Pancreas (tissue), 10 donors: ENCODE measurements around the gene SAMD15. TPM values are rescaled to one million over a fixed set of nuclear protein-coding genes. Genes with fewer than 3 reads are reported as not detected.
A peak's percentile ranks its signal among the peaks of the same experiment; 100 is the strongest.
"Not testable (repeated sequence)": the region's sequence is repeated elsewhere in the genome, so short reads cannot be mapped to it uniquely, and the experiment has no call there.

Experiments
- ATAC-seq, 4 donors: fragments of 200-7000 bp; cut with Tn5 transposase; one replicate each; pipeline versions ENCODE4 v1.8.0 to v1.9.1; 2020; ENCODE audit warnings: mild to moderate bottlenecking in 4 of 4, moderate library complexity in 4 of 4
- DNase-seq, 6 donors: peaks; one replicate each; pipeline ENCODE4 v3.0.0-alpha.2; 2020
- FAIRE-seq: peaks from 2 replicates; lab custom pipeline; 2012; peaks lifted over from hg19 to GRCh38; lab: Jason Lieb, UNC
- H3K27ac ChIP-seq, 4 donors: fragments of 200-600 bp; sonication (generic); 1 replicate in 3 of 4; 2 replicates in 1 of 4; pipeline versions ENCODE4 v1.5.0 to v1.8.0; 2020
- H3K27me3 ChIP-seq, 4 donors: fragments of 200-600 bp; one replicate each; pipeline ENCODE4 v1.8.0; 2021
- H3K36me3 ChIP-seq, 3 donors: fragments of 200-600 bp; sonication (generic) in 1 of 3; one replicate each; pipeline versions ENCODE4 v1.5.0 to v1.8.0; 2020 to 2021
- H3K4me1 ChIP-seq, 3 donors: fragments of 200-600 bp; one replicate each; pipeline ENCODE4 v1.8.0; 2021
- H3K4me3 ChIP-seq, 4 donors: fragments of 200-600 bp; sonication (generic) in 2 of 4; one replicate each; pipeline versions ENCODE4 v1.5.0 to v1.8.0; 2020 to 2021
- H3K9me3 ChIP-seq, 4 donors: fragments of 200-600 bp; one replicate each; pipeline ENCODE4 v1.8.0; 2021
- WGBS, 2 donors: extraction: QIAGEN DNeasy Blood & Tissue Kit; methylation state at CpG; one replicate each; pipeline ENCODE4 v1.1.7; 2013; 5-methylcytosine and 5-hydroxymethylcytosine counted together
- intact Hi-C, 3 donors: fragments of 100-400 bp; cut with DNase I; formaldehyde crosslinking; loops; one replicate each; pipeline versions ENCODE4 v1.11.1 to v1.14.2; 2022
- polyA plus RNA-seq, 2 donors: library from polyadenylated mRNA; stranded (reverse); fragments of 200-250 nt; gene quantifications; one replicate each; pipeline ENCODE4 v1.2.3, GENCODE V29; 2013
- total RNA-seq, 6 donors: library from RNA; stranded (reverse); fragmentation: NEBNext Ultra II Directional in 4 of 6; extraction: Animal tissue kit (Norgen Biotek cat#: 25700) in 4 of 6; gene quantifications; one replicate each; pipeline versions ENCODE4 v1.2.1 to v1.2.4, GENCODE V29; 2021 to 2023
- TF ChIP-seq, protein P1 (sequence below), 4 donors: fragments of 200-600 bp; sonication (generic) in 3 of 4; IDR thresholded peaks; one replicate each; pipeline versions ENCODE4 v1.5.0 to v1.8.0; 2021; ENCODE audit warnings: antibody characterized with exemption in 4 of 4
- donor health status: healthy with polysubstance abuse.
- donor health status: DM: no; HTN: no; CAD: no; lungs with moderate emphysema.
- donor health status: DM: no; HTN: no; CAD: no.
- donor health status: control.
- donor health status: control.
- donor health status: Bipolar disorder and iron deficiency.
- donor health status: DM: yes; HTN: yes; CAD: no.
- donor health status: DM: no; HTN: no; CAD: no.
- donor health status: DM: no; HTN: no; CAD: no.
- donor health status: DM: yes; HTN: yes; CAD: no.

Gene SAMD15
- total and polyA plus RNA-seq, 8 donors: 0.28 to 1.5 (median 0.92) TPM

- intact Hi-C loops: no loop called here
- FAIRE-seq: no peak
- H3K4me1 ChIP-seq: no peaks in the 10 kb centered on the region
- TF ChIP-seq, protein P1, sequence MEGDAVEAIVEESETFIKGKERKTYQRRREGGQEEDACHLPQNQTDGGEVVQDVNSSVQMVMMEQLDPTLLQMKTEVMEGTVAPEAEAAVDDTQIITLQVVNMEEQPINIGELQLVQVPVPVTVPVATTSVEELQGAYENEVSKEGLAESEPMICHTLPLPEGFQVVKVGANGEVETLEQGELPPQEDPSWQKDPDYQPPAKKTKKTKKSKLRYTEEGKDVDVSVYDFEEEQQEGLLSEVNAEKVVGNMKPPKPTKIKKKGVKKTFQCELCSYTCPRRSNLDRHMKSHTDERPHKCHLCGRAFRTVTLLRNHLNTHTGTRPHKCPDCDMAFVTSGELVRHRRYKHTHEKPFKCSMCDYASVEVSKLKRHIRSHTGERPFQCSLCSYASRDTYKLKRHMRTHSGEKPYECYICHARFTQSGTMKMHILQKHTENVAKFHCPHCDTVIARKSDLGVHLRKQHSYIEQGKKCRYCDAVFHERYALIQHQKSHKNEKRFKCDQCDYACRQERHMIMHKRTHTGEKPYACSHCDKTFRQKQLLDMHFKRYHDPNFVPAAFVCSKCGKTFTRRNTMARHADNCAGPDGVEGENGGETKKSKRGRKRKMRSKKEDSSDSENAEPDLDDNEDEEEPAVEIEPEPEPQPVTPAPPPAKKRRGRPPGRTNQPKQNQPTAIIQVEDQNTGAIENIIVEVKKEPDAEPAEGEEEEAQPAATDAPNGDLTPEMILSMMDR (IDR thresholded peaks at IDR 0.05): no peak
- DNase-seq: no peak
- H3K9me3 ChIP-seq: no peaks in the 10 kb centered on the region
- H3K4me3 ChIP-seq: no peak overlapping the region
- no peaks in the 10 kb centered on the region for H3K36me3 ChIP-seq
- peak in 1 of 4 donors; percentile 38 for ATAC-seq
- H3K27me3 ChIP-seq: no peaks in the 10 kb centered on the region
- no peak overlapping the region for H3K27ac ChIP-seq
- 87 to 89% methylated on average over 2 of the region's 2 CpGs for WGBS, 2 donors
Measured at GRCh38 chr14:77407158-77407557, 30.0 kb downstream of the SAMD15 start.

GRCh38 chr14:77409131-77409533 lies 32.0 kb downstream of the SAMD15 start:
- Histone ChIP-seq H3K4me1 (no peaks in the 10 kb centered on the region), H3K27me3 (no peaks in the 10 kb centered on the region), H3K9me3 (no peaks in the 10 kb centered on the region), H3K36me3 (no peaks in the 10 kb centered on the region), H3K27ac (no peak overlapping the region), H3K4me3 (no peak overlapping the region)
- WGBS, 2 donors: 46 to 47% methylated on average over 3 of the region's 3 CpGs
- FAIRE-seq (no peak), DNase-seq (no peak), ATAC-seq (no peak)
- intact Hi-C loops: no loop called here
- TF ChIP-seq, protein P1 (IDR thresholded peaks at IDR 0.05): no peak

DNA sequence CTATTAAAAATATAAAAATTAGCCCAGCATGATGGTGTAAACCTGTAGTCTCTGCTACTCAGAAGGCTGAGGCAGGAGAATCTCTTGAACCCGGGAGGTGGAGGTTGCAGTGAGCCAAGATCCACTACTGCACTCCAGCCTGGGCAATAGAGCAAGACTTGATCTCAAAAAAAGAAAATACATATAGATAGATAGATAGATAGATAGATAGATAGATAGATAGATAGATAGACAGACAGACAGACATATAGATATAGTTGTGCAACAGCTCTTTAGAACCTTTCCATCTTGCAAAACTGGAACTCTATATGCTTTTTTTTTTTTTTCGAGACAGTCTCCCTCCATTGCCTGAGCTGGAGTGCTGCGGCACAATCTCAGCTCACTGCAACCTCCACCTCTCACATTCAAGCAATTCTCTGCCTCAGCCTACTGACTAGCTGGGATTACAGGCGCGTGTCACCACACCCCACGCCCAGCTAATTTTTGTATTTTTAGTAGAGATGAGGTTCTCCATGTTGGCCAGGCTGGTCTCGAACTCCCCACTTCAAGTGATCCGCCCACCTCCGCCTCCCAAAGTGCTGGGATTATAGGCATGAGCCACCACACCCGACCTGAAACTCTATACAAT lies 38.3 kb downstream of the SAMD15 start:
- H3K27ac ChIP-seq, H3K4me1 ChIP-seq, DNase-seq, H3K4me3 ChIP-seq, H3K27me3 ChIP-seq, H3K9me3 ChIP-seq, ATAC-seq, H3K36me3 ChIP-seq, FAIRE-seq, intact Hi-C loops: not testable (repeated sequence)
- WGBS, 2 donors: 91 to 92% methylated on average over 10 of the region's 10 CpGs

DNA sequence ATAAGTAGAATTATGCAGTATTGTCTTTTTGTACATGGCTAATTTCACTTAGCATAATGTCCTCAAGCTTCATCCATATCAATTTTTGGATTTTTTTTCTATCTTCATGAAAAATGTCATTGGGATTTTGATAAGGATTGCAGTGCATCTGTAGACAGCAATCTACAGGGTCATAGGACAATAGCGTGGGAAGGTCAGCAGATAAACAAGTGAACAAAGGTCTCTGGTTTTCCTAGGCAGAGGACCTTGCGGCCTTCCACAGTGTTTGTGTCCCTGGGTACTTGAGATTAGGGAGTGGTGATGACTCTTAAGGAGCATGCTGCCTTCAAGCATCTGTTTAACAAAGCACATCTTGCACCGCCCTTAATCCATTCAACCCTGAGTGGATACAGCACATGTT lies 38.9 kb downstream of the SAMD15 start:
- H3K4me1 ChIP-seq, intact Hi-C loops, FAIRE-seq, ATAC-seq, H3K27ac ChIP-seq, H3K36me3 ChIP-seq, H3K4me3 ChIP-seq, DNase-seq, H3K9me3 ChIP-seq, H3K27me3 ChIP-seq: not testable (repeated sequence)
- WGBS, 2 donors: 70 to 82% methylated on average over 2 of the region's 3 CpGs

DNA sequence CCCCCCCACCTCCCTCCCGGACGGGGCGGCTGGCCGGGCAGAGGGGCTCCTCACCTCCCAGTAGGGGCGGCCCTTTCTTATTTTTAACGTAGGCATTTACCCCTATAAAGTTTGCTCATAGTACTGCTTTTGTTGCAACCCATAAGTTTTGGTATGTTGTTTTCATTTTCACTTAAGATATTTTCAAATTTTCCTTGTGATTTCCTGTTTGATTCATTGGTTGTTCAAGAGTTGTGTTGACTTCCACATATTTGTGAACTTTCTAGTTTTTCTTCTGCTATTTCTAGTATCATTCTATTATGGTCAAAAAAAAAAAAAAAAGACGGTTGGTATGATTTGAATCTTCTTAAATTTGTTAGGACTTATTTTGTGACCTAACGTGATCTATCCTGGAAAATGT lies 39.7 kb downstream of the SAMD15 start:
- no peak for ATAC-seq
- Histone ChIP-seq H3K9me3 (no peaks in the 10 kb centered on the region), H3K4me1 (no peaks in the 10 kb centered on the region), H3K4me3 (no peak overlapping the region), H3K27ac (no peak overlapping the region), H3K27me3 (no peaks in the 10 kb centered on the region), H3K36me3 (no peaks in the 10 kb centered on the region)
- DNase-seq: no peak
- TF ChIP-seq, protein P1 (IDR thresholded peaks at IDR 0.05): no peak
- intact Hi-C loops: no loop called here
- 88 to 96% methylated on average over 8 of the region's 8 CpGs for WGBS, 2 donors
- no peak for FAIRE-seq

DNA sequence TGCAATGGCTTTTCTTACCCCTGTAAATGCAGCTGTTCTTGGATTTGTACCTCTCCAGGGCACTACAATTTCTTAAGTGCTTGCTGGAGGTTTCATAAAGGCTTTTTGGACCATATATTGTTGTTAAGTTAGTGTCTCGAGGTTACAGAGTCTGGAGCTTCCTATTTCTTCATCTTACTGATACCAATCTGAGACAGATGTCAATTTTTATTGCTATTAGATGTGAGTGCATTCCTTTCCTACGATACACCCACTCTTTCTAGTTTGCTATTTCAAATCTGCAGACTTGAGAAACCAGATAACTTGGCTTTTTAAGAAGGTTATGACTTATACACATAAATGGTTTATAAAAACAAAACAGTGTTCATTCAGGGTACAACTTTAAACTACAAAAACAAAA lies 44.0 kb downstream of the SAMD15 start:
- no peaks in the 10 kb centered on the region for H3K27me3 ChIP-seq
- no peaks in the 10 kb centered on the region for H3K4me1 ChIP-seq
- no peak overlapping the region for H3K4me3 ChIP-seq
- DNase-seq (no peak), ATAC-seq (no peak), FAIRE-seq (no peak)
- no peak overlapping the region for H3K27ac ChIP-seq
- 50 to 93% methylated on average over 2 of the region's 2 CpGs for WGBS, 2 donors
- H3K36me3 ChIP-seq: peaks cover 0 to 26% (median 6%) of the 10 kb centered on the region in 3 donors
- TF ChIP-seq, protein P1 (IDR thresholded peaks at IDR 0.05): no peak
- no peaks in the 10 kb centered on the region for H3K9me3 ChIP-seq
- intact Hi-C loops: no loop called here
